PC-9 (cell line): ENCODE data around the gene CMIP. TPM values are rescaled to one million over a fixed set of nuclear protein-coding genes. Genes with fewer than 3 reads are reported as not detected.

Experiments
- BruUV-seq: library from RNA; stranded (reverse); fragments of 400-500 nt; replicated peaks from 2 replicates; lab custom pipeline; 2021; lab: Mats Ljungman, UMichigan
- CTCF ChIA-PET: fragments of 300-600 bp; sonication (Branson Sonifier 250); formaldehyde crosslinking; loops from one replicate; lab custom pipeline; 2022; ENCODE audit warnings: antibody characterized with exemption; lab: Charles Lee
- POLR2A ChIA-PET: fragments of 300-600 bp; sonication (Branson Sonifier 250); formaldehyde crosslinking; loops from one replicate; lab custom pipeline; 2022; ENCODE audit warnings: antibody characterized with exemption; ENCODE audit not compliant: unreplicated experiment; lab: Charles Lee
- DNase-seq, 2 experiments: peaks; one replicate each; pipeline versions ENCODE4 v3.0.0 to v3.0.0-alpha.2; 2015 to 2022; ENCODE audit warnings: mixed read lengths in 1 of 2
- H2AFZ ChIP-seq: fragments of 200-600 bp; sonication (generic); 2 replicates; pipeline ENCODE4 v1.8.1; 2017; ENCODE audit warnings: antibody characterized with exemption
- H3F3A ChIP-seq: fragments of 200-600 bp; sonication (generic); 2 replicates; pipeline ENCODE4 v1.8.1; 2017; ENCODE audit warnings: antibody characterized with exemption, mild to moderate bottlenecking, low read depth; ENCODE audit not compliant: insufficient read depth
- H3K27ac ChIP-seq: fragments of 200-600 bp; sonication (generic); 2 replicates; pipeline ENCODE4 v1.6.1; 2016; ENCODE audit warnings: mixed run types
- H3K27me3 ChIP-seq: fragments of 200-600 bp; sonication (generic); 2 replicates; pipeline ENCODE4 v1.6.1; 2016; ENCODE audit warnings: low read depth, mixed run types; ENCODE audit not compliant: insufficient read depth
- H3K36me3 ChIP-seq: fragments of 200-600 bp; sonication (generic); 2 replicates; pipeline ENCODE4 v1.6.1; 2016; ENCODE audit warnings: low read depth, mixed run types
- H3K4me1 ChIP-seq: fragments of 200-600 bp; sonication (generic); replicated peaks from 2 replicates; pipeline ENCODE4 v1.6.1; 2016; ENCODE audit warnings: mixed run types; ENCODE audit not compliant: insufficient read depth
- H3K4me2 ChIP-seq: fragments of 200-600 bp; sonication (generic); 2 replicates; pipeline ENCODE4 v1.6.1; 2017; ENCODE audit warnings: mixed run types
- H3K4me3 ChIP-seq: fragments of 200-600 bp; sonication (generic); 2 replicates; pipeline ENCODE4 v1.6.1; 2016; ENCODE audit warnings: mixed run types
- H3K79me2 ChIP-seq: fragments of 200-600 bp; sonication (generic); 2 replicates; pipeline ENCODE4 v1.6.1; 2017; ENCODE audit warnings: low read depth, mixed run types
- H3K9me2 ChIP-seq: fragments of 200-600 bp; sonication (generic); 2 replicates; pipeline ENCODE4 v1.8.1; 2017; ENCODE audit warnings: mild to moderate bottlenecking; ENCODE audit not compliant: insufficient read depth
- H3K9me3 ChIP-seq: fragments of 200-600 bp; sonication (generic); 2 replicates; pipeline ENCODE4 v1.8.1; 2016; ENCODE audit warnings: low read depth; ENCODE audit not compliant: insufficient read depth
- H4K20me1 ChIP-seq: fragments of 200-600 bp; sonication (generic); 2 replicates; pipeline ENCODE4 v1.8.1; 2017; ENCODE audit not compliant: insufficient read depth
- CTCF ChIP-seq: fragments of 200-600 bp; sonication (generic); conservative IDR thresholded peaks from 2 replicates; pipeline ENCODE4 v1.6.1; 2017; ENCODE audit warnings: mixed run types, antibody characterized with exemption, mild to moderate bottlenecking, moderate library complexity
- EZH2 ChIP-seq: fragments of 200-600 bp; sonication (generic); IDR thresholded peaks from 2 replicates; pipeline ENCODE4 v1.8.0; 2017; ENCODE audit warnings: antibody characterized with exemption, low read depth
- intact Hi-C: fragments of 100-400 bp; cut with micrococcal nuclease; formaldehyde crosslinking; loops from one replicate; pipeline ENCODE4 v1.10.0; 2022; ENCODE audit not compliant: unreplicated experiment
- total RNA-seq: library from RNA; stranded (reverse); gene quantifications from 2 replicates; pipeline ENCODE4 v1.2.3, GENCODE V29; 2021

CMIP gene
- total RNA-seq, 1 experiment from 2014 or later, result 96.6 TPM

GRCh38 chr16:81754858-81755257, 310.2 kb downstream of the CMIP start:
- BruUV-seq, result no TSS peak

GRCh38 chr16:81755915-81756614, 311.5 kb downstream of the CMIP start:
- no peaks in the 10 kb centered on the region for H3K36me3 ChIP-seq
- no peak overlapping the region for H3K27ac ChIP-seq
- POLR2A ChIA-PET, result no interaction called here
- no peak overlapping the region for H2AFZ ChIP-seq
- DNase-seq, result no peak
- H3K4me2 ChIP-seq, result no peak overlapping the region
- peaks cover 15% of the 10 kb centered on the region for H3K4me1 ChIP-seq
- H3K9me2 ChIP-seq, result no peaks in the 10 kb centered on the region
- H3K4me3 ChIP-seq, result no peak overlapping the region
- H3K9me3 ChIP-seq, result no peaks in the 10 kb centered on the region
- CTCF ChIA-PET, result no interaction called here
- H3K79me2 ChIP-seq, result no peaks in the 10 kb centered on the region
- H4K20me1 ChIP-seq, result no peaks in the 10 kb centered on the region
- intact Hi-C loops, result no loop called here
- no TSS peak for BruUV-seq
- TF ChIP-seq EZH2 (no peak), CTCF (no peak)
- no peaks in the 10 kb centered on the region for H3K27me3 ChIP-seq
- H3F3A ChIP-seq, result peaks cover 4% of the 10 kb centered on the region; the same call in 1 of the 2 replicates

More at GRCh38 chr16:81754858-81755257, 310.2 kb downstream of the CMIP start:
- H3K9me3 ChIP-seq, result no peaks in the 10 kb centered on the region
- H3K79me2 ChIP-seq, result no peaks in the 10 kb centered on the region
- no peak overlapping the region for H3K4me3 ChIP-seq
- intact Hi-C loops, result no loop called here
- ChIA-PET CTCF (no interaction called here), POLR2A (no interaction called here)
- H3K4me2 ChIP-seq, result no peak overlapping the region
- no peaks in the 10 kb centered on the region for H3K36me3 ChIP-seq
- H3F3A ChIP-seq, result peaks cover 4% of the 10 kb centered on the region; the same call in 1 of the 2 replicates
- no peak for DNase-seq
- H4K20me1 ChIP-seq, result no peaks in the 10 kb centered on the region
- H3K9me2 ChIP-seq, result no peaks in the 10 kb centered on the region
- peaks cover 15% of the 10 kb centered on the region for H3K4me1 ChIP-seq
- no peak overlapping the region for H2AFZ ChIP-seq
- TF ChIP-seq CTCF, result no peak
- H3K27me3 ChIP-seq, result no peaks in the 10 kb centered on the region
- H3K27ac ChIP-seq, result no peak overlapping the region

GRCh38 chr16:81756615-81757356, 312.2 kb downstream of the CMIP start:
- Histone ChIP-seq H3K9me3 (no peaks in the 10 kb centered on the region), H3F3A (peaks cover 4% of the 10 kb centered on the region; the same call in 1 of the 2 replicates), H3K4me2 (no peak overlapping the region), H3K9me2 (no peaks in the 10 kb centered on the region), H3K4me3 (no peak overlapping the region), H2AFZ (no peak overlapping the region), H3K27me3 (no peaks in the 10 kb centered on the region), H4K20me1 (no peaks in the 10 kb centered on the region), H3K79me2 (no peaks in the 10 kb centered on the region), H3K4me1 (peaks cover 15% of the 10 kb centered on the region), H3K36me3 (no peaks in the 10 kb centered on the region), H3K27ac (no peak overlapping the region)
- TF ChIP-seq EZH2, result no peak
- TF ChIP-seq CTCF, result no peak
- CTCF ChIA-PET, result no interaction called here
- intact Hi-C loops, result no loop called here
- DNase-seq, result no peak
- POLR2A ChIA-PET, result no interaction called here
- BruUV-seq, result no TSS peak
